Measurements from ENCODE around the gene GATA1. TPM values are rescaled to one million over a fixed set of nuclear protein-coding genes. Genes with fewer than 3 reads are reported as not detected.

The GATA1 gene
- total RNA-seq, 5 donors from 2014 or later (not counting 1 experiment from before 2014, with no cell fraction given) = 0.23 to 0.64 (median 0.43) TPM

DNA sequence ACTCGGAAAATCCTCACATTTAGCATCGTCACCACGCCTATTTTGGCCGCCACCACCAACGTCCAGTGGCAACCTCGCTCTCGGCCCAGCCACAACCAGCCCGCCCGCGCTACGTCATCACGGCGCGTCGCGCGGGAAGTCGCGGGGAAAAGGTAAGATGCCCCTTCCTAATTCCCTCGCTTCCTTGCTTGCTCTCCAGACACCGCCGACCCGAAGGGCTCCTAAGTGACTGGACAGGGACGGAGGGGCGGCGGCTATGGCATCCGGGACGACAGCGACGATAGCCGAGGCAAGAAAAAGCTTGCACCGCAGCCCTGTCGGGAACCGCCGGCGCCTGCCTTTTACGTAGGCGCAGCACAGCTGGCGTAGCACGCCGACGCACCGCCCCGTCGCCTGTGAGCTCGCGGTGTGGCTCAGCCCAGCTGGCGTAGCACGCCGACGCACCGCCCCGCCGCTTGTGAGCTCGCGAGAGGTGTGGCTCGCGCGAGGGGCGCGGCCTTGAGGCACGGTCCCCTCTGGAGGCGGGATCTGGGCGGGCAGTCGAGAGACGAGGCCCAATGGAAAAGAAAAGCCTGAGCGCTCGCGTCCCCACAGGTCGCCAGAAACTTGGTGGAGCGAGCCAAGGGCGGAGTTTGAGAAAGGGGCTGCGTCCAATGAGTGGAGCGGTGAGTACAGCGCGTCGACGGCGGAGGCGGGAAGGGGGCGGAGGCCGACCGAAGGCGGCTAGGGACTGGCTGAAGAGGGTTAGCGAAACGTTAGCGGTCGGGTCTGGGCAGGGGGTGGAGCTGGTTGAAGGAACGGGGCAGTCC lies 15.1 kb downstream of the GATA1 start, which contains the start of gene HDAC6:
TSS of gene HDAC6 (plus strand) at position 788 of the 809 bp plus-strand sequence. CDS start 626 bp downstream, outside the sequence.
- H3K9me3 Mint-ChIP-seq = no peaks in the 10 kb centered on the region

DNA sequence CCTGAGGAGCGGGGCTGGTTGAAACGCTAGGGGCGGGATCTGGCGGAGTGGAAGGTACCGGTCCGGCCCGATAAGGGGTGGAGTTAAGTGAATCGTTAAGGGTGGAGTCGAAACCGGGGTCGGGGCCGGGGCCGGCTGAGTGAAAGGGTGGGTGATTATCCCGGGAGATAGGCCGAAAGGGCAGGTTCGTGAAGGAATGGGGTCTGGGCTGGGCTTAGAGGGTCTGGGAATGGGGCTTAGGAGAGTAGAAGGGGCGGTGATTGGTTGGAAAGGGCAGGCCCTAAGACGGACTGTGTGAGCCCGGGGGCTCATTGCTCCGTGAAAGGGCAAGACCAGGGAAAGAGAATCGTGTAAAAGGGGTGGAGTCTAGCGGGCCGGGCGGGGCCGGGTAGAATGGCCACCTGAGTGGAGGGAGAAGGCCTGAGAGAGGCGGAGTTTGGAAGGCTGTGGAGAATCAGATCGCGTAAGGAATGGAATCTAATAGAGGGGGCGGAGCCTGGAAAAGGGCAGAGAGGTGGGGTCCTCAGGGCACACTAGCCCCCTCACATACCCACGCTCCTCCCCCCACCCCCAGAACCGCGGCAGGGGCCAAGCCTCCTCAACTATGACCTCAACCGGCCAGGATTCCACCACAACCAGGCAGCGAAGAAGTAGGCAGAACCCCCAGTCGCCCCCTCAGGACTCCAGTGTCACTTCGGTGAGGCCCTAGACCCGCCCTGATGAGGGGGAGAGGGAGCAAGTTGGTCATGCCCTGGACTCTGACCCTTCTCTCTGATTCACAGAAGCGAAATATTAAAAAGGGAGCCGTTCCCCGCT lies 15.9 kb downstream of the GATA1 start:
- Histone ChIP-seq H3K36me3 (ENCODE audit: control insufficient read depth in 2 of 2, extremely low read depth in 1 of 2, insufficient read depth in 1 of 2, low read length in 1 of 2) (peaks cover 0 to 5% of the 10 kb centered on the region in 2 donors), H3K27me3 (replicated peaks in 1 of 2; ENCODE audit: control insufficient read depth in 2 of 2, extremely low read depth in 1 of 2, insufficient read depth in 2 of 2, low read length in 1 of 2) (no peaks in the 10 kb centered on the region), H3K9me3 (no peaks in the 10 kb centered on the region), H3K4me3 (ENCODE audit: control insufficient read depth in 1 of 2, extremely low read depth in 1 of 2, low read length in 1 of 2) (peak overlapping the region; percentile 62 to 87), H3K27ac (ENCODE audit: low read length) (peak overlapping the region; percentile 98), H3K4me1 (ENCODE audit: control insufficient read depth in 1 of 2, extremely low read depth in 1 of 2, insufficient read depth in 2 of 2, low read length in 2 of 2) (peaks cover 0 to 14% of the 10 kb centered on the region in 2 experiments)
- peak overlapping the region; percentile 92 to 93 (median 93) for H3K4me3 Mint-ChIP-seq
- H3K4me1 Mint-ChIP-seq = peaks cover 6 to 23% (median 15%) of the 10 kb centered on the region in 3 donors
- 5% methylated on average over 11 of the region's 40 CpGs for WGBS (ENCODE audit: insufficient coverage)
- DNase-seq (peak in 27 of 35 experiments; percentile 5 to 60 (median 34)), ATAC-seq (replicated peaks in 1 of 4) (peak in 2 of 4 experiments; percentile 4 to 5)
- peaks cover 17% of the 10 kb centered on the region for H3K36me3 Mint-ChIP-seq
- peaks cover 0 to 9% of the 10 kb centered on the region in 2 donors for H3K27me3 Mint-ChIP-seq
- peak overlapping the region; percentile 92 to 97 for H3K27ac Mint-ChIP-seq
- H3K9me3 Mint-ChIP-seq = no peaks in the 10 kb centered on the region
- POLR2A ChIA-PET = interaction anchor here in 1 of 2 donors (0.6 to 1.0 kb wide), 5 partner anchors 65 to 467 kb away, joined by 3 to 6 read pairs (median 4); partner anchors contain the start of genes PPP1R3F, PQBP1 and TIMM17B
- CTCF ChIA-PET = interaction anchor here in 1 of 2 donors (0.5 to 2.3 kb wide), 10 partner anchors 65 to 1072 kb away, joined by 3 to 7 read pairs (median 4); partner anchors contain the start of gene RBM3

More for the DNA sequence above, 15.1 kb downstream of the GATA1 start, which contains the start of gene HDAC6:
- Histone ChIP-seq H3K4me3 (ENCODE audit: control insufficient read depth in 1 of 2, extremely low read depth in 1 of 2, low read length in 1 of 2) (peak within 1 kb of the TSS; percentile 68 to 93), H3K27ac (ENCODE audit: low read length) (peak within 1 kb of the TSS; percentile 98), H3K27me3 (replicated peaks in 1 of 2; ENCODE audit: control insufficient read depth in 2 of 2, extremely low read depth in 1 of 2, insufficient read depth in 2 of 2, low read length in 1 of 2) (no peaks in the 10 kb centered on the region), H3K4me1 (ENCODE audit: control insufficient read depth in 1 of 2, extremely low read depth in 1 of 2, insufficient read depth in 2 of 2, low read length in 2 of 2) (peaks cover 0 to 14% of the 10 kb centered on the region in 2 experiments), H3K9me3 (no peaks in the 10 kb centered on the region), H3K36me3 (ENCODE audit: control insufficient read depth in 2 of 2, extremely low read depth in 1 of 2, insufficient read depth in 1 of 2, low read length in 1 of 2) (peaks cover 0 to 5% of the 10 kb centered on the region in 2 donors)
- 0% methylated on average over 68 of the region's 89 CpGs for WGBS (ENCODE audit: insufficient coverage)
- H3K4me1 Mint-ChIP-seq = peaks cover 6 to 23% (median 15%) of the 10 kb centered on the region in 3 donors
- peaks cover 0 to 12% of the 10 kb centered on the region in 2 donors for H3K27me3 Mint-ChIP-seq
- peak within 1 kb of the TSS; percentile 92 to 97 for H3K27ac Mint-ChIP-seq
- ChIA-PET POLR2A (interaction anchor here in 1 of 2 donors (0.6 to 1.0 kb wide), 6 partner anchors 65 to 467 kb away, joined by 3 to 6 read pairs (median 4); partner anchors contain the start of genes OTUD5, PPP1R3F, PQBP1 and TIMM17B), CTCF (interaction anchor here in 1 of 2 donors (0.5 to 2.3 kb wide), 12 partner anchors 35 to 1073 kb away, joined by 3 to 7 read pairs (median 4); partner anchors contain the start of gene RBM3)
- H3K4me3 Mint-ChIP-seq = peak within 1 kb of the TSS; percentile 92 to 93 (median 93)
- ATAC-seq (replicated peaks in 1 of 4) (peak; percentile 84 to 88 (median 86)), DNase-seq (peak; percentile 83 to 99 (median 95))
- H3K36me3 Mint-ChIP-seq = peaks cover 13% of the 10 kb centered on the region

DNA sequence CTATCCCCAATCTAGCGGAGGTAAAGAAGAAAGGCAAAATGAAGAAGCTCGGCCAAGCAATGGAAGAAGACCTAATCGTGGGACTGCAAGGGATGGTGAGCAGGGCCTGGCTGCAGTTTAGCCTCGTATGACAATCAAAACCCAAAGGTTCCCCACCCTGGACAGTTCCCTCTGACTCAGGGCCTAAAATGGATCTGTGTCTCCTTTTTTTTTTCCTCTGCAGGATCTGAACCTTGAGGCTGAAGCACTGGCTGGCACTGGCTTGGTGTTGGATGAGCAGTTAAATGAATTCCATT lies 16.5 kb downstream of the GATA1 start:
- Mint-ChIP-seq H3K4me1 (peaks cover 6 to 23% (median 15%) of the 10 kb centered on the region in 3 donors), H3K36me3 (peaks cover 17% of the 10 kb centered on the region), H3K9me3 (no peaks in the 10 kb centered on the region), H3K27ac (peak overlapping the region; percentile 23 to 97), H3K4me3 (peak overlapping the region; percentile 92 to 93 (median 93)), H3K27me3 (peaks cover 0 to 9% of the 10 kb centered on the region in 2 donors)
- DNase-seq = no peak
- no peak for ATAC-seq (replicated peaks in 1 of 4)
- Histone ChIP-seq H3K9me3 (no peaks in the 10 kb centered on the region), H3K4me1 (ENCODE audit: control insufficient read depth in 1 of 2, extremely low read depth in 1 of 2, insufficient read depth in 2 of 2, low read length in 2 of 2) (peaks cover 0 to 14% of the 10 kb centered on the region in 2 experiments), H3K27ac (ENCODE audit: low read length) (peak overlapping the region; percentile 98), H3K27me3 (replicated peaks in 1 of 2; ENCODE audit: control insufficient read depth in 2 of 2, extremely low read depth in 1 of 2, insufficient read depth in 2 of 2, low read length in 1 of 2) (no peaks in the 10 kb centered on the region), H3K4me3 (ENCODE audit: control insufficient read depth in 1 of 2, extremely low read depth in 1 of 2, low read length in 1 of 2) (peak overlapping the region in 1 of 2 donors; percentile 87), H3K36me3 (ENCODE audit: control insufficient read depth in 2 of 2, extremely low read depth in 1 of 2, insufficient read depth in 1 of 2, low read length in 1 of 2) (peaks cover 0 to 5% of the 10 kb centered on the region in 2 donors)
- CTCF ChIA-PET = no interaction called here
- POLR2A ChIA-PET = no interaction called here
- 100% methylated on average over 1 of the region's 4 CpGs for WGBS (ENCODE audit: insufficient coverage)

DNA sequence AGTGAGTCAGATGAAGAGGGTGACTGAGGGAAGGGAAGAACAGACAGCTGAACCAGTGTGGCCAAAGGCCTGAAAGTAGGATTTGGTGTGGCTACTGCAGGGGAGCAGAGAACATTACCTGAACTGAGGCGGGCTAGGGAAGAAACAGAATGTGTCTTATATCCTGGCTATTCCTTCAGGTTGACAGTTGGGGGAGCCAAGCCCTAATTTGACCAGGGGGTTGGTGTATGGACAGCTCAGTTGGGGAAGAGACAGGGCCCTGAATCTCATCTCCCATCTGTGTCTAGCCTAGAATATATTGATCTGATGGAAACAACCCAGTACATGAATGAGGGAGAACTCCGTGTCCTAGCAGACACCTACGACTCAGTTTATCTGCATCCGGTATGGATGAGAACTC lies 19.7 kb downstream of the GATA1 start:
- DNase-seq (no peak), ATAC-seq (replicated peaks in 1 of 4) (no peak)
- no peaks in the 10 kb centered on the region for H3K27me3 ChIP-seq (replicated peaks in 1 of 2; ENCODE audit: control insufficient read depth in 2 of 2, extremely low read depth in 1 of 2, insufficient read depth in 2 of 2, low read length in 1 of 2)
- peaks cover 0 to 16% (median 9%) of the 10 kb centered on the region in 3 donors for H3K4me1 Mint-ChIP-seq
- no peak overlapping the region for H3K4me3 Mint-ChIP-seq
- H3K36me3 ChIP-seq (ENCODE audit: control insufficient read depth in 2 of 2, extremely low read depth in 1 of 2, insufficient read depth in 1 of 2, low read length in 1 of 2) = peaks cover 0 to 5% of the 10 kb centered on the region in 2 donors
- ChIA-PET POLR2A (no interaction called here), CTCF (no interaction called here)
- H3K27me3 Mint-ChIP-seq = peaks cover 0 to 9% of the 10 kb centered on the region in 2 donors
- H3K4me3 ChIP-seq (ENCODE audit: control insufficient read depth in 1 of 2, extremely low read depth in 1 of 2, low read length in 1 of 2) = no peak overlapping the region
- H3K27ac Mint-ChIP-seq = no peak overlapping the region
- peaks cover 20% of the 10 kb centered on the region for H3K36me3 Mint-ChIP-seq
- no peaks in the 10 kb centered on the region for H3K9me3 Mint-ChIP-seq
- WGBS (ENCODE audit: insufficient coverage) = no CpG with 5 or more reads among the region's 4 CpGs
- peaks cover 0 to 8% of the 10 kb centered on the region in 2 experiments for H3K4me1 ChIP-seq (ENCODE audit: control insufficient read depth in 1 of 2, extremely low read depth in 1 of 2, insufficient read depth in 2 of 2, low read length in 2 of 2)
- no peak overlapping the region for H3K27ac ChIP-seq (ENCODE audit: low read length)
- H3K9me3 ChIP-seq = no peaks in the 10 kb centered on the region

DNA sequence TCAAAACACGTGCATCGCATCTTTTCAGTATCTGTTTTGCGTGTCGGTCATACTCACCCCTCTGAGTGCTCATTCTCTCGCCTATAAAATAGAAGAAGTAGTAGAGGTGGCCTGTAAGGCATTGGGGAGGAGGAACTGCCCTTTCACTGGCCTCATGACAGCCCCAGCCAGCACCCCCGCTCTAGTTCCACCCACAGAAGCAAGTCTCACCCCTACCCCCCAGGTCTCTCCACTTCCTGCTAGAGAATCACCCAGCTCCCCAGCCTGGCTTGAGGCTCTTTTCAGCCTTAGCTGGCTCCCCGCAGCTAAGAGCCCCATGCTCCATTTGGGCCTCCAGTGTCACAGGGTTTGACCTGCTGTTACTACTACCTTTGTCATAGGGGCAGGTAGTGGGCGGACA lies 27.3 kb downstream of the GATA1 start:
- H3K4me3 ChIP-seq (ENCODE audit: control insufficient read depth in 1 of 2, extremely low read depth in 1 of 2, low read length in 1 of 2) = no peak overlapping the region
- no peaks in the 10 kb centered on the region for H3K27me3 ChIP-seq (replicated peaks in 1 of 2; ENCODE audit: control insufficient read depth in 2 of 2, extremely low read depth in 1 of 2, insufficient read depth in 2 of 2, low read length in 1 of 2)
- ATAC-seq (replicated peaks in 1 of 4) (no peak), DNase-seq (no peak)
- no CpG with 5 or more reads among the region's 8 CpGs for WGBS (ENCODE audit: insufficient coverage)
- H3K4me1 Mint-ChIP-seq = no peaks in the 10 kb centered on the region
- H3K9me3 Mint-ChIP-seq = no peaks in the 10 kb centered on the region
- peaks cover 0 to 17% of the 10 kb centered on the region in 2 donors for H3K36me3 ChIP-seq (ENCODE audit: control insufficient read depth in 2 of 2, extremely low read depth in 1 of 2, insufficient read depth in 1 of 2, low read length in 1 of 2)
- ChIA-PET POLR2A (no interaction called here), CTCF (no interaction called here)
- no peak overlapping the region for H3K4me3 Mint-ChIP-seq
- H3K4me1 ChIP-seq (ENCODE audit: control insufficient read depth in 1 of 2, extremely low read depth in 1 of 2, insufficient read depth in 2 of 2, low read length in 2 of 2) = no peaks in the 10 kb centered on the region
- no peaks in the 10 kb centered on the region for H3K9me3 ChIP-seq
- H3K27ac Mint-ChIP-seq = no peak overlapping the region
- no peaks in the 10 kb centered on the region for H3K27me3 Mint-ChIP-seq
- H3K36me3 Mint-ChIP-seq = peaks cover 15% of the 10 kb centered on the region
- no peak overlapping the region for H3K27ac ChIP-seq (ENCODE audit: low read length)

DNA sequence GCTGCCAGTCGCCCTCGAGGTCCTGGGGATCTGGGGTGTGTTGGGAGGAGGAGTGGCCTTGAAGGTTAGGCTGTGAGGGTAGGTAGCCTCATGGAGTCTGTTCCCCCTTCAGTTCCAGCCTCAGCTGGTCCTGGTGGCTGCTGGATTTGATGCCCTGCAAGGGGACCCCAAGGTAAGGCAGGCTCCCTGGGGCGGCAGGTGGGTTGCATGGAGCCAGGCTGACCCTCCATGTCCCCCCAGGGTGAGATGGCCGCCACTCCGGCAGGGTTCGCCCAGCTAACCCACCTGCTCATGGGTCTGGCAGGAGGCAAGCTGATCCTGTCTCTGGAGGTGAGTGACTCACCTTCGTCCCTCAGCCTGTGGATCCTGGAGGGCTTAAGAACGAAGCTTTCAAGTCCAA lies 28.3 kb downstream of the GATA1 start:
- Mint-ChIP-seq H3K4me1 (no peaks in the 10 kb centered on the region), H3K27me3 (no peaks in the 10 kb centered on the region), H3K36me3 (peaks cover 24% of the 10 kb centered on the region), H3K4me3 (no peak overlapping the region), H3K27ac (no peak overlapping the region), H3K9me3 (no peaks in the 10 kb centered on the region)
- no peak overlapping the region for H3K4me3 ChIP-seq (ENCODE audit: control insufficient read depth in 1 of 2, extremely low read depth in 1 of 2, low read length in 1 of 2)
- 83% methylated on average over 1 of the region's 8 CpGs for WGBS (ENCODE audit: insufficient coverage)
- peaks cover 0 to 17% of the 10 kb centered on the region in 2 donors for H3K36me3 ChIP-seq (ENCODE audit: control insufficient read depth in 2 of 2, extremely low read depth in 1 of 2, insufficient read depth in 1 of 2, low read length in 1 of 2)
- H3K9me3 ChIP-seq = no peaks in the 10 kb centered on the region
- DNase-seq (no peak), ATAC-seq (replicated peaks in 1 of 4) (no peak)
- H3K27me3 ChIP-seq (replicated peaks in 1 of 2; ENCODE audit: control insufficient read depth in 2 of 2, extremely low read depth in 1 of 2, insufficient read depth in 2 of 2, low read length in 1 of 2) = no peaks in the 10 kb centered on the region
- H3K4me1 ChIP-seq (ENCODE audit: control insufficient read depth in 1 of 2, extremely low read depth in 1 of 2, insufficient read depth in 2 of 2, low read length in 2 of 2) = no peaks in the 10 kb centered on the region
- no peak overlapping the region for H3K27ac ChIP-seq (ENCODE audit: low read length)
- ChIA-PET POLR2A (no interaction called here), CTCF (no interaction called here)
